Heart right ventricle (tissue), 16 donors: Measurements from ENCODE around the gene SFSWAP. TPM values are rescaled to one million over a fixed set of nuclear protein-coding genes. Genes with fewer than 3 reads are reported as not detected.

Experiments used
- ATAC-seq, 8 donors: fragments of 200-7000 bp; cut with Tn5 transposase; one replicate each; pipeline ENCODE4 v1.9.1; 2020; ENCODE audit warnings: mild to moderate bottlenecking in 8 of 8, moderate library complexity in 8 of 8, moderate number of reproducible peaks in 1 of 8
- DNase-seq, 2 donors: peaks; one replicate each; pipeline ENCODE4 v3.0.0-alpha.2; 2020
- H3K27ac ChIP-seq, 10 donors: fragments of 200-600 bp; sonication (generic) in 2 of 10; one replicate each; pipeline versions ENCODE4 v1.5.0 to v1.8.0; 2020 to 2022; ENCODE audit warnings: mild to moderate bottlenecking in 3 of 10
- H3K27me3 ChIP-seq, 7 donors: fragments of 200-600 bp; one replicate each; pipeline ENCODE4 v1.8.0; 2021 to 2022; ENCODE audit warnings: mild to moderate bottlenecking in 2 of 7
- H3K36me3 ChIP-seq, 9 donors: fragments of 200-600 bp; sonication (generic) in 1 of 9; one replicate each; pipeline versions ENCODE4 v1.5.0 to v1.8.0; 2020 to 2022; ENCODE audit warnings: mild to moderate bottlenecking in 2 of 9
- H3K4me1 ChIP-seq, 9 donors: fragments of 200-600 bp; sonication (generic) in 1 of 9; one replicate each; pipeline versions ENCODE4 v1.5.0 to v1.8.0; 2020 to 2022; ENCODE audit warnings: mild to moderate bottlenecking in 4 of 9
- H3K4me3 ChIP-seq, 10 donors: fragments of 200-600 bp; sonication (generic) in 2 of 10; one replicate each; pipeline versions ENCODE4 v1.5.0 to v1.8.0; 2020 to 2022; ENCODE audit warnings: mild to moderate bottlenecking in 7 of 10, moderate library complexity in 2 of 10
- H3K9me3 ChIP-seq, 11 donors: fragments of 200-600 bp in 10 of 11; sonication (generic) in 2 of 11; one replicate each; pipeline versions ENCODE4 v1.5.0 to v1.8.0; 2013 to 2022; ENCODE audit warnings: mild to moderate bottlenecking in 2 of 11, control low read depth in 1 of 11, moderate library complexity in 1 of 11
- WGBS, 2 donors: extraction: QIAGEN DNeasy Blood & Tissue Kit; methylation state at CpG; one replicate each; pipeline ENCODE4 v1.1.7; 2013; ENCODE audit warnings: inconsistent platforms in 1 of 2; 5-methylcytosine and 5-hydroxymethylcytosine counted together
- intact Hi-C, 10 donors: fragments of 100-400 bp; cut with DNase I; formaldehyde crosslinking; loops; one replicate each; pipeline versions ENCODE4 v1.11.1 to v1.14.2; 2022
- polyA plus RNA-seq, 2 donors: library from polyadenylated mRNA; stranded (reverse); fragments of 200-250 nt; gene quantifications; one replicate each; pipeline ENCODE4 v1.2.3, GENCODE V29; 2013
- total RNA-seq, 10 donors: library from RNA; stranded (reverse); fragmentation: NEBNext Ultra II Directional in 3 of 10; extraction: Animal tissue kit (Norgen Biotek cat#: 25700) in 3 of 10; gene quantifications; one replicate each; pipeline versions ENCODE4 v1.2.1 to v1.2.4, GENCODE V29; 2021 to 2023
- TF ChIP-seq, protein P1 (sequence below), 9 donors: fragments of 200-600 bp; sonication (generic) in 2 of 9; IDR thresholded peaks; one replicate each; pipeline versions ENCODE4 v1.5.0 to v1.8.0; 2021 to 2022; ENCODE audit warnings: antibody characterized with exemption in 9 of 9, mild to moderate bottlenecking in 5 of 9, moderate library complexity in 1 of 9
- donor health status: Arrhythmogenic right ventricular cardiomyopathy.
- donor health status: ischemic (EF 13 %, LVEDD 7.1; RV severe dilation, severe dysfunction).
- donor health status: healthy with polysubstance abuse.
- donor health status: DM: no; HTN: yes; CAD: no.
- donor health status: DM: no; HTN: no; CAD: no.
- donor health status: ischemic (EF 25% LVEDD 6.9; RV normal size, moderate dysfunction).
- donor health status: ischemic (EF 25% LVEDD 5.7; RV mildly dilated, moderate dysfunction).
- donor health status: healthy.
- donor health status: DM: yes; HTN: yes; CAD: no.
- donor health status: Ischemic cardiomyopathy.
- donor health status: ischemic (EF 35%, LVEDD 5.7; RV mildly dilated, moderate dysfunction).
- donor health status: nonischemic (EF 11% LVEDD 7.7; RV severe dilation, severe dysfunction).
- donor health status: DM: yes; HTN: yes; CAD: no.
- donor health status: PGD.
- donor health status: ischemic (EF 29% LVEDD 5.4; RV normal size, mild dysfunction).
- donor health status: nonischemic (EF 23%, LVEDD 6.1; RV moderate dilation, normal function).

SFSWAP gene
- total and polyA plus RNA-seq, 12 donors = 14.5 to 34.1 (median 19.6) TPM

DNA sequence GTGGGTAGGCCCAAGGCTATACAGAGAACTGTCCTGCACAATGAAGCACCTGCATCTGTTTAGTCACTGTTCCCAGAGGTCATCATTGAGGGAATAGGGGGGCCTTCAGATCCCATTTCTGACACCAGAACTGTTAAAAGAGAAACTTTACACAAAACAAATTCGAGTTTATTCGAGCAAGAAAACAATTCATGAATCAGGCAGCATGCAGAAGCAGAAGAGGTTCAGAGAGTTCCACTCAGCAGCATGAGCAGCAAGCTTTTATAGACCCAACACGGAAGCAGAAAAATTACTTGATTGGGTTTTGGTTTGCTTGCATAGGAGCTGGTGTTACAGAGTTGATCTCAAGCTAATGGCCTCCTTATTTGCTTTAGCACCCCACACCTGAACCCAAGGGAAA, 1.7 kb upstream of the SFSWAP start:
- intact Hi-C loops = no loop called here
- no peak for DNase-seq

DNA sequence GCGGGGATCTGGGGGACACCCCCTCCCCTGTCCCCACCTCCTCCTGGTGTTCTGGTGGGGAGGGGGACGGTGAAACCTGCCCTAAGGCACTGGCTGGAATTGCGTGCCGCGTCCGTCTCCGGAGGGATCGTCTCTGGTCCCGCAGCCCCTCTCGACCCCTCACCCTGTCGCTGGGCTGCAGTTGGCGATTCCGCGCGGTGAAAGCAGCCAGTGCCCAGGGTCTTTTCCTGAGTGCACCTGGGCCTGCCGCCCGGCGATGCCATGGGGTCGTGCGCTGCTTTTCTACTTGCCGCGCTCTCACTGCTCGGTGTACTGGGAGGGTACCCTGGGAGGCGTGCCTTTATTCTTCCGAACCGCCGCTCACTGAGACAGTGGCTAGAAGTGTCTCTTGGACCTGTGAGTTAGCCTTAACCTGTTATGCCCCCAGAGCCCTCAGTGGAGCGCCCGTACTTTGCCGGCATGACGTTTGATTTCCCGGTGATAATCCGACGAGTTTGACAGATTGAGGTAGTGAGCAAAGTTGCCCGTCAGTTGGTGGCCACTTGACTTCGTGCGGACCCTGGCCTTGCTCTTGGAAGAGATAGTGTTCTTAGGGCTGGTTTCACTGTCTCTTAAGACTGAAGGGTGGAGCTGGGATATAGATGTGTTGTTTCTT, 788 bp downstream of the SFSWAP start:
- peaks cover 2 to 30% (median 23%) of the 10 kb centered on the region in 9 donors for H3K4me1 ChIP-seq
- ATAC-seq (peak in 2 of 8 donors; percentile 2 to 41), DNase-seq (no peak)
- TF ChIP-seq, protein P1, sequence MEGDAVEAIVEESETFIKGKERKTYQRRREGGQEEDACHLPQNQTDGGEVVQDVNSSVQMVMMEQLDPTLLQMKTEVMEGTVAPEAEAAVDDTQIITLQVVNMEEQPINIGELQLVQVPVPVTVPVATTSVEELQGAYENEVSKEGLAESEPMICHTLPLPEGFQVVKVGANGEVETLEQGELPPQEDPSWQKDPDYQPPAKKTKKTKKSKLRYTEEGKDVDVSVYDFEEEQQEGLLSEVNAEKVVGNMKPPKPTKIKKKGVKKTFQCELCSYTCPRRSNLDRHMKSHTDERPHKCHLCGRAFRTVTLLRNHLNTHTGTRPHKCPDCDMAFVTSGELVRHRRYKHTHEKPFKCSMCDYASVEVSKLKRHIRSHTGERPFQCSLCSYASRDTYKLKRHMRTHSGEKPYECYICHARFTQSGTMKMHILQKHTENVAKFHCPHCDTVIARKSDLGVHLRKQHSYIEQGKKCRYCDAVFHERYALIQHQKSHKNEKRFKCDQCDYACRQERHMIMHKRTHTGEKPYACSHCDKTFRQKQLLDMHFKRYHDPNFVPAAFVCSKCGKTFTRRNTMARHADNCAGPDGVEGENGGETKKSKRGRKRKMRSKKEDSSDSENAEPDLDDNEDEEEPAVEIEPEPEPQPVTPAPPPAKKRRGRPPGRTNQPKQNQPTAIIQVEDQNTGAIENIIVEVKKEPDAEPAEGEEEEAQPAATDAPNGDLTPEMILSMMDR (IDR thresholded peaks at IDR 0.05) = no peak
- peak overlapping the region in 9 of 10 donors; percentile 87 to 100 (median 97) for H3K27ac ChIP-seq
- H3K36me3 ChIP-seq = peaks cover 0 to 40% (median 29%) of the 10 kb centered on the region in 9 donors
- H3K9me3 ChIP-seq = peaks cover 0 to 6% (median 0%) of the 10 kb centered on the region in 11 donors
- H3K4me3 ChIP-seq = peak overlapping the region; percentile 57 to 100 (median 91)
- no peaks in the 10 kb centered on the region for H3K27me3 ChIP-seq
- WGBS, 2 donors = 1% methylated on average over 37 of the region's 37 CpGs
- intact Hi-C loops = loop anchor here in 4 of 10 donors (5.0 to 10.0 kb wide), 4 partner anchors 107 to 794 kb away; partner anchors contain the start of gene EP400 (in 1 of the 4)

More for the DNA sequence above, 1.7 kb upstream of the SFSWAP start:
- Histone ChIP-seq H3K27ac (no peak overlapping the region), H3K4me1 (peaks cover 2 to 30% (median 23%) of the 10 kb centered on the region in 9 donors), H3K36me3 (peaks cover 0 to 15% (median 5%) of the 10 kb centered on the region in 9 donors), H3K27me3 (no peaks in the 10 kb centered on the region), H3K9me3 (peaks cover 0 to 24% (median 11%) of the 10 kb centered on the region in 11 donors), H3K4me3 (no peak overlapping the region)
- TF ChIP-seq, protein P1 (IDR thresholded peaks at IDR 0.05) = no peak
- WGBS, 2 donors = 93% methylated on average over 3 of the region's 3 CpGs
- ATAC-seq = no peak

- ATAC-seq (no peak), DNase-seq (no peak)
- Histone ChIP-seq H3K4me3 (no peak overlapping the region), H3K9me3 (peaks cover 0 to 6% (median 0%) of the 10 kb centered on the region in 11 donors), H3K27ac (no peak overlapping the region), H3K27me3 (no peaks in the 10 kb centered on the region), H3K36me3 (peaks cover 0 to 56% (median 41%) of the 10 kb centered on the region in 9 donors), H3K4me1 (peaks cover 2 to 30% (median 23%) of the 10 kb centered on the region in 9 donors)
- WGBS, 2 donors = 85 to 88% methylated on average over 8 of the region's 8 CpGs
- TF ChIP-seq, protein P1 (IDR thresholded peaks at IDR 0.05) = no peak
- intact Hi-C loops = loop anchor here in 4 of 10 donors (5.0 to 10.0 kb wide), 4 partner anchors 109 to 796 kb away; partner anchors contain the start of gene EP400 (in 1 of the 4)
Measured at GRCh38 chr12:131713349-131713748, 2.5 kb downstream of the SFSWAP start.

GRCh38 chr12:131714759-131715158, 3.9 kb downstream of the SFSWAP start:
- H3K9me3 ChIP-seq = no peaks in the 10 kb centered on the region
- TF ChIP-seq, protein P1 (IDR thresholded peaks at IDR 0.05) = no peak
- no peak overlapping the region for H3K27ac ChIP-seq
- ATAC-seq = no peak
- WGBS, 2 donors = 93 to 94% methylated on average over 14 of the region's 14 CpGs
- intact Hi-C loops = loop anchor here in 4 of 10 donors (5.0 to 10.0 kb wide), 4 partner anchors 110 to 797 kb away; partner anchors contain the start of gene EP400 (in 1 of the 4)
- peaks cover 2 to 30% (median 23%) of the 10 kb centered on the region in 9 donors for H3K4me1 ChIP-seq
- peaks cover 0 to 71% (median 55%) of the 10 kb centered on the region in 9 donors for H3K36me3 ChIP-seq
- no peaks in the 10 kb centered on the region for H3K27me3 ChIP-seq
- DNase-seq = no peak
- no peak overlapping the region for H3K4me3 ChIP-seq
